Bone marrow (tissue), 2 donors: ENCODE data around the gene AUTS2.

Experiments used
- DNase-seq, 2 donors: peaks; one replicate each; lab custom pipeline; 2025; lab: John Stamatoyannopoulos, UW

AUTS2 gene

GRCh38 chr7:69939317-69939716, 341.0 kb downstream of the AUTS2 start:
- DNase-seq = no peak

- peak in 1 of 2 donors; percentile 13 for DNase-seq
Measured at GRCh38 chr7:69941077-69941651, 342.9 kb downstream of the AUTS2 start.

GRCh38 chr7:69942573-69942972, 344.3 kb downstream of the AUTS2 start:
- no peak for DNase-seq

- DNase-seq = no peak
Measured at GRCh38 chr7:69946901-69947300, 348.6 kb downstream of the AUTS2 start.

- no peak for DNase-seq
Measured at GRCh38 chr7:69947998-69948397, 349.7 kb downstream of the AUTS2 start.

- DNase-seq = no peak
Measured at GRCh38 chr7:69949122-69949521, 350.8 kb downstream of the AUTS2 start.

GRCh38 chr7:69951458-69951857, 353.2 kb downstream of the AUTS2 start:
- DNase-seq = no peak

- peak in 1 of 2 donors; percentile 47 for DNase-seq
Measured at GRCh38 chr7:69953136-69954067, 355.1 kb downstream of the AUTS2 start.

- DNase-seq = no peak
Measured at GRCh38 chr7:69956541-69956940, 358.3 kb downstream of the AUTS2 start.

- no peak for DNase-seq
Measured at GRCh38 chr7:69957661-69958060, 359.4 kb downstream of the AUTS2 start.

- no peak for DNase-seq
Measured at GRCh38 chr7:69959789-69960499, 361.7 kb downstream of the AUTS2 start.

GRCh38 chr7:69961436-69961835, 363.2 kb downstream of the AUTS2 start:
- DNase-seq = no peak

- DNase-seq = peak in 1 of 2 donors; percentile 50
Measured at GRCh38 chr7:69962186-69963065, 364.2 kb downstream of the AUTS2 start.

GRCh38 chr7:69963393-69963792, 365.1 kb downstream of the AUTS2 start:
- DNase-seq = no peak

GRCh38 chr7:69966766-69967591, 368.7 kb downstream of the AUTS2 start:
- DNase-seq = no peak

GRCh38 chr7:69967689-69968450, 369.6 kb downstream of the AUTS2 start:
- DNase-seq = no peak

- DNase-seq = no peak
Measured at GRCh38 chr7:69968969-69969556, 370.8 kb downstream of the AUTS2 start.

GRCh38 chr7:69981646-69982045, 383.4 kb downstream of the AUTS2 start:
- DNase-seq = no peak

- DNase-seq = no peak
Measured at GRCh38 chr7:69982197-69982596, 383.9 kb downstream of the AUTS2 start.

GRCh38 chr7:69989551-69989950, 391.3 kb downstream of the AUTS2 start:
- no peak for DNase-seq
